Regular cardiac myocyte (primary cell): ENCODE results near the gene NDUFA3. TPM values are rescaled to one million over a fixed set of nuclear protein-coding genes. Genes with fewer than 3 reads are reported as not detected.

Experiments
- total RNA-seq: library from RNA; depleted of rRNA; stranded (reverse); fragments of >200 nt; gene quantifications from 2 replicates; pipeline ENCODE4 v1.2.3, GENCODE V29; 2014

NDUFA3 gene
- 11.3 and 15.3 TPM in 2 replicates for total RNA-seq

DNA sequence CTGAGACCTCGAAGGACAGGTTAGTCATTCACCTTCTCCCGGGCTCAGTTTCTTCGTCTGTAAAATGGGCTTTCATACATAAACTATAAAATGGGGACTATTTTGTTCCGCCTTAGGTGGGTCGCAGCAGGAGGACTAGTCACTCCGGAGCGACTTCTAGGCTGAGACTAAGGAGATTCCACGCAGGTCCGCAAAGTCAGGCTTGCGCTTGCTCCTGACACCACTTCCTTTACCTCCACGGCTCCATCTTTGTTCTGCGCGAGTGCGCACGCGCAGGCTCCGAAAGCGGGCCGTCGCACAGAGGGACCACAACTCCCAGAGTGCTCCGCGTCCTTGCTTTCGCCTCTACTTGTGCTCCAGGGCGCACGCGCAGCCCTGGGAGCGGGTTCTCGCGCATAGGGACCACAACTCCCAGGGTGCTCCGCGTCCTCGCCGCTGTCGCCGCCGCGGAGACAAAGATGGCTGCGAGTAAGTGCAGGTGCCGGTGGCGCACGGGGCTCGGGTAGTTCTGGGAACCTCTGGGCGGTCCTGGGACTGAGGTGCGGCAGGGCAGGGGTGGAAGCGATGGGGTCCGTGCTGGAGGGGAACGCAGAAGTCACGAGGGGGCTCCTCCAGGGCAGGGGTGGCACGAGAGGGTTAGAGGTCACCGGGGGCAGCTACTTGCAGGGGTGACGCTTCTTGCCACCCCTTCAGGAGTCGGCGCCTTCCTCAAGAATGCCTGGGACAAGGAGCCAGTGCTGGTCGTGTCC is at the start of gene NDUFA3:
NDUFA3 (plus strand) TSS at position 435 of the 749 bp plus-strand sequence; CDS start at position 459, 24 bp downstream.

GRCh38 chr19:54063350-54064116 is 39.1 kb upstream of the NDUFA3 start, which contains the start of gene VSTM1:
Gene VSTM1, minus strand, starts transcription at chr19:54063897. Its CDS starts 120 bp downstream, at chr19:54063777.

GRCh38 chr19:54081032-54081431 is 21.6 kb upstream of the NDUFA3 start, which contains the start of gene TARM1:
Gene TARM1, minus strand, starts transcription at chr19:54081365. Its CDS starts 25 bp downstream, at chr19:54081340.

GRCh38 chr19:54100561-54100960 is 2.1 kb upstream of the NDUFA3 start, which contains the start of gene OSCAR:
Gene OSCAR, minus strand, starts transcription at chr19:54100803. Its CDS starts 11 bp downstream, at chr19:54100792.

GRCh38 chr19:54115109-54116063 is 12.7 kb downstream of the NDUFA3 start, which contains the start of the genes PRPF31 and TFPT:
Gene PRPF31, plus strand, starts transcription at chr19:54115754. Its CDS starts 2,525 bp downstream, at chr19:54118279.
Gene TFPT, minus strand, starts transcription at chr19:54115657. Its CDS starts 388 bp downstream, at chr19:54115269.

DNA sequence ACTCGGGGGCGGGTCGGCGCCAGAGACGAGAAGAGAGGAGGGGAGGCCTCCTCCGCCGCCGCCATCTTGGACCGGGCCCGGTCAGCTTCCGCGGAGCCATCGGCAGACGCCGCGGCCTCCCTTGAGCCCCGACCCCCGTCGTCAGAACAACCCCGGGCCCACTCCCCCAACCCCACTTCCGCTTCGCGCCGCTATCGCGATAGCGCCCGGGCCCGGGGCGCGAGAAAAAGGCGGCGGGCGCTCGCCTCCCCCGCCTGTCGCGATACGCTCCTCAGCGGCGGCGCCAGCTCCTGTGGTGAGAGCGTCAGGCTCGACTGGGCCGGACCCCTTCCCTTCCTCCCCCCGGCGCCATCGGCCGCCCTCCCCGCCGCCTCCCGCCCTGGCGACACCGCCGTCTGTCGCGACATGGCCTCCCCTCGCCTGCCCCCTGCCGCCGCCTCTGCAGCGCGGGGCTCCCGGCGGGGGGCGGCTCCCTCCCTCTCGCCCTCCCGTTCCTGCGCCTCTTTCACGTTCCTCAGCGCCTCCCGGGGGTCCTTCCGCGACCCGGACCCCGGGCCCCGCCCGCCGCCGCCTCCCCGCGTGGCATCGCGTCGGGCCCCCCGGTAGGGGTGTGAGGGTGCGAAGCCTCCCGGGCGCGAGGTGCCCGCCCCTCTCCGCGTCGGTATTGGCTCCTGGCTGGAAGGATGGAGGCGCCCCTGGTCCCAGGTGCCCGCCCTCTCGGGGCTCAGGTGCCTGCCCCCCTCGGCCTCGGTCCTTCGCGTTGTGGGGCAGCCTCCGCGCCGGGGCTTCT is 35.2 kb downstream of the NDUFA3 start, which contains the start of gene CNOT3:
CNOT3 (plus strand) TSS at position 64 of the 790 bp plus-strand sequence. CDS start 5,217 bp downstream, outside the sequence.

Other genes with a start within 250 kb of the NDUFA3 start
- gene MYADM, start 235.0 kb upstream of the NDUFA3 start, total RNA-seq: 8.5 and 15.3 TPM in 2 replicates
- under 0.01 and 0.28 TPM in 2 replicates for gene PRKCG, start 220.7 kb upstream of the NDUFA3 start, total RNA-seq
- 0.77 and 2.8 TPM in 2 replicates for gene CACNG7, start 193.6 kb upstream of the NDUFA3 start, total RNA-seq
- gene CACNG8, start 139.9 kb upstream of the NDUFA3 start, total RNA-seq: 0.56 and 1.5 TPM in 2 replicates
- 1.7 and 1.9 TPM in 2 replicates for gene CACNG6, start 111.2 kb upstream of the NDUFA3 start, total RNA-seq
- gene VSTM1, start 39.0 kb upstream of the NDUFA3 start, total RNA-seq: not detected in 2 replicates
- not detected in 2 replicates for gene TARM1, start 21.5 kb upstream of the NDUFA3 start, total RNA-seq
- 1.1 and 1.2 TPM in 2 replicates for gene OSCAR, start 2.1 kb upstream of the NDUFA3 start, total RNA-seq
- gene TFPT, start 12.8 kb downstream of the NDUFA3 start, total RNA-seq: 13.5 and 24.0 TPM in 2 replicates
- 44.5 and 79.0 TPM in 2 replicates for gene PRPF31, start 12.9 kb downstream of the NDUFA3 start, total RNA-seq
- 4.5 and 8.4 TPM in 2 replicates for gene CNOT3, start 34.9 kb downstream of the NDUFA3 start, total RNA-seq
- 5.1 and 9.0 TPM in 2 replicates for gene LENG1, start 56.9 kb downstream of the NDUFA3 start, total RNA-seq
- gene TMC4, start 70.3 kb downstream of the NDUFA3 start, total RNA-seq: 0.38 and 1.4 TPM in 2 replicates
- 45.7 and 48.3 TPM in 2 replicates for gene MBOAT7, start 86.7 kb downstream of the NDUFA3 start, total RNA-seq
- gene TSEN34, start 88.5 kb downstream of the NDUFA3 start, total RNA-seq: 76.5 and 88.8 TPM in 2 replicates
- 1,445 and 1,908 TPM in 2 replicates for gene RPS9, start 98.0 kb downstream of the NDUFA3 start, total RNA-seq
- gene LILRB3, start 120.2 kb downstream of the NDUFA3 start, total RNA-seq: not detected in 2 replicates
- not detected in 2 replicates for gene LILRA6, start 139.9 kb downstream of the NDUFA3 start, total RNA-seq
- gene LILRB5, start 154.4 kb downstream of the NDUFA3 start, total RNA-seq: not detected in 2 replicates
- not detected in 2 replicates for gene LILRB2, start 178.3 kb downstream of the NDUFA3 start, total RNA-seq
- not detected in 2 replicates for gene LILRA5, start 210.3 kb downstream of the NDUFA3 start, total RNA-seq
- not detected in 2 replicates for gene LILRA4, start 236.3 kb downstream of the NDUFA3 start, total RNA-seq